Spleen (tissue), 11 donors: Measurements from ENCODE around the gene UBE2S. TPM values are rescaled to one million over a fixed set of nuclear protein-coding genes. Genes with fewer than 3 reads are reported as not detected.

Experiments used
- DNase-seq: peaks from one replicate; pipeline ENCODE4 v3.0.0-alpha.2; 2020
- H3K27ac ChIP-seq, 8 donors: fragments of 200-600 bp; sonication (generic) in 7 of 8; 1 replicate in 4 of 8; 2 replicates in 4 of 8; pipeline versions ENCODE4 v1.5.0 to v1.8.0; 2016 to 2021; ENCODE audit warnings: inconsistent platforms in 4 of 8, mild to moderate bottlenecking in 4 of 8, moderate library complexity in 1 of 8
- H3K27me3 ChIP-seq, 7 donors: fragments of 200-600 bp; sonication (generic) in 6 of 7; replicated peaks in 1 of 7; 1 replicate in 4 of 7; 2 replicates in 3 of 7; pipeline versions ENCODE4 v1.5.0 to v1.8.0; 2016 to 2021; ENCODE audit warnings: inconsistent platforms in 3 of 7, mild to moderate bottlenecking in 1 of 7
- H3K36me3 ChIP-seq, 6 donors: fragments of 200-600 bp; sonication (generic) in 5 of 6; 1 replicate in 4 of 6; 2 replicates in 2 of 6; pipeline versions ENCODE4 v1.5.0 to v1.8.0; 2016 to 2021; ENCODE audit warnings: inconsistent platforms in 2 of 6
- H3K4me1 ChIP-seq, 6 donors: fragments of 200-600 bp; sonication (generic) in 5 of 6; 1 replicate in 3 of 6; 2 replicates in 3 of 6; pipeline versions ENCODE4 v1.5.0 to v1.8.0; 2016 to 2021; ENCODE audit warnings: inconsistent platforms in 3 of 6
- H3K4me3 ChIP-seq, 8 donors: fragments of 200-600 bp; sonication (generic) in 7 of 8; 1 replicate in 4 of 8; 2 replicates in 4 of 8; pipeline versions ENCODE4 v1.5.0 to v1.8.0; 2016 to 2021; ENCODE audit warnings: inconsistent platforms in 4 of 8, mild to moderate bottlenecking in 4 of 8, moderate library complexity in 2 of 8
- H3K9me3 ChIP-seq, 8 donors: fragments of 200-600 bp; sonication (generic) in 7 of 8; 1 replicate in 4 of 8; 2 replicates in 4 of 8; pipeline versions ENCODE4 v1.5.0 to v1.8.0; 2016 to 2021; ENCODE audit warnings: inconsistent platforms in 4 of 8
- POLR2A ChIP-seq, 3 donors: fragments of 450-650 bp; IDR thresholded peaks; one replicate each; pipeline ENCODE4 v1.5.1; 2017; ENCODE audit warnings: antibody characterized with exemption in 3 of 3, mild to moderate bottlenecking in 1 of 3
- POLR2AphosphoS5 ChIP-seq, 3 donors: sonication (generic); formaldehyde crosslinking; IDR thresholded peaks; one replicate each; pipeline ENCODE4 v1.5.1; 2017; ENCODE audit warnings: antibody characterized with exemption in 3 of 3
- whole genome bisulfite sequencing, 5 donors: extraction: QIAGEN DNeasy Blood & Tissue Kit in 3 of 5; methylation state at CpG; one replicate each; pipeline versions ENCODE4 v1.1.5 to v1.1.7; 2013 to 2018; 5-methylcytosine and 5-hydroxymethylcytosine counted together
- intact Hi-C: fragments of 100-400 bp; cut with DNase I; formaldehyde crosslinking; loops from one replicate; pipeline ENCODE4 v1.15.0; 2023; ENCODE audit warnings: low total_unique reads
- polyA plus RNA-seq, 3 donors: library from polyadenylated mRNA; stranded (reverse); fragments of 200-250 nt; gene quantifications; one replicate each; pipeline ENCODE4 v1.2.1, GENCODE V29; 2013
- total RNA-seq, 7 donors: library from RNA; depleted of rRNA in 3 of 7; stranded (reverse); fragments of >200 nt in 3 of 7; fragmentation: NEBNext Ultra II Directional in 4 of 7; extraction: Animal tissue kit (Norgen Biotek cat#: 25700) in 4 of 7; gene quantifications; one replicate each; pipeline versions ENCODE4 v1.1.0 to v1.2.1, GENCODE V29; 2016 to 2021
- TF ChIP-seq, protein P1 (sequence below), 11 experiments: fragments of 200-600 bp in 7 of 11; fragments of 450-650 bp in 4 of 11; sonication (generic) in 4 of 11; IDR thresholded peaks in 8 of 11; conservative IDR thresholded peaks in 3 of 11; 1 replicate in 7 of 11; 2 replicates in 4 of 11; pipeline versions ENCODE4 v1.4.0 to v1.8.0; 2016 to 2021; ENCODE audit warnings: antibody characterized with exemption in 11 of 11, inconsistent platforms in 4 of 11, mild to moderate bottlenecking in 1 of 11
- donor health status: healthy with polysubstance abuse.
- donor health status: DM: no; HTN: no; CAD: no; lungs with moderate emphysema.
- donor health status: DM: no; HTN: no; CAD: no.
- donor health status: Bipolar disorder and iron deficiency.
- donor health status: healthy.
- donor health status: DM: no; HTN: no; CAD: no.
- donor health status: DM: yes; HTN: yes; CAD: no.

UBE2S gene
- total and polyA plus RNA-seq, 10 donors: 4.9 to 40.8 (median 19.5) TPM

DNA sequence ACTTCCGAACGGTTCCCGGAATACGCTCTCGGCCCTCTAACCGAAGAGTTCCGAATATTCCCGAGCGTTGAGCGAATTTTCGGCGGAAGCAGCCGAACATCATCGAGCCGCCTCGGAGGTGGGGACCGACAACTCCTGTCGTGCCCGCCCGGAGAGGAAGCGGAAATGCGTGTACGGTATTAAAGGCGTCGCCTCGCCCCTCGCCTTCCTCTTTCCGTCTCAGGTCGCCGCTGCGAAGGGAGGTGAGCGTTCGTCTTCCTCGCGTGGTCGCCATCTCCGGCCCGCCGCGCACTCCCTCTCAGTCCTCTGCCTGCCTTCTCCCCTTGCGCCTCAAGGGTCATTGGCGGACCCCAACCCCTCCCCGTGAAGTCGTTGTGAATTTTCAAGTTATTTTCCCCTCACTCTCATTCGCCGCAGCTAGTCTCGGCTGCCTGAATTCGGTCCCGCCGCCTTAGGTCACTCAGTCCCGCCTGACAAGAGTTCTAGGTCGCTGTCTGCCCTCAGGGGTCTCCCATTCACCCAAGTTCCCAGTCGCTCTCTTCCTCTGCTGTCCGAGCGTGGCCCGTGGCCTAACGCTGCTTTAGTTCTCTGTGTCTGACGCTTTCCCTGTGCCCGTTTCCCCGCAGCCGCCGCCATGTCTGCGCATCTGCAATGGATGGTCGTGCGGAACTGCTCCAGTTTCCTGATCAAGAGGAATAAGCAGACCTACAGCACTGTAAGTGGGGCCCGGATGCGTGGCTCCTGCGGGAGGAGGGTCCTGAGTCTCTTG lies 21.7 kb downstream of the UBE2S start, which contains the start of gene RPL28:
Gene RPL28 (plus strand): TSS at position 209 of the 769 bp plus-strand sequence. CDS start 426 bp downstream, at position 635.
- peak within 1 kb of the TSS; percentile 88 to 96 (median 93) for H3K27ac ChIP-seq
- TF ChIP-seq POLR2A (IDR thresholded peaks at IDR 0.05) (peak; percentile 96 to 99 (median 97)), POLR2AphosphoS5 (IDR thresholded peaks at IDR 0.05) (peak; percentile 100)
- TF ChIP-seq, protein P1, sequence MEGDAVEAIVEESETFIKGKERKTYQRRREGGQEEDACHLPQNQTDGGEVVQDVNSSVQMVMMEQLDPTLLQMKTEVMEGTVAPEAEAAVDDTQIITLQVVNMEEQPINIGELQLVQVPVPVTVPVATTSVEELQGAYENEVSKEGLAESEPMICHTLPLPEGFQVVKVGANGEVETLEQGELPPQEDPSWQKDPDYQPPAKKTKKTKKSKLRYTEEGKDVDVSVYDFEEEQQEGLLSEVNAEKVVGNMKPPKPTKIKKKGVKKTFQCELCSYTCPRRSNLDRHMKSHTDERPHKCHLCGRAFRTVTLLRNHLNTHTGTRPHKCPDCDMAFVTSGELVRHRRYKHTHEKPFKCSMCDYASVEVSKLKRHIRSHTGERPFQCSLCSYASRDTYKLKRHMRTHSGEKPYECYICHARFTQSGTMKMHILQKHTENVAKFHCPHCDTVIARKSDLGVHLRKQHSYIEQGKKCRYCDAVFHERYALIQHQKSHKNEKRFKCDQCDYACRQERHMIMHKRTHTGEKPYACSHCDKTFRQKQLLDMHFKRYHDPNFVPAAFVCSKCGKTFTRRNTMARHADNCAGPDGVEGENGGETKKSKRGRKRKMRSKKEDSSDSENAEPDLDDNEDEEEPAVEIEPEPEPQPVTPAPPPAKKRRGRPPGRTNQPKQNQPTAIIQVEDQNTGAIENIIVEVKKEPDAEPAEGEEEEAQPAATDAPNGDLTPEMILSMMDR (IDR thresholded peaks at IDR 0.05 in 8 of 11, conservative IDR thresholded peaks at IDR 0.05 in 3 of 11): peak in 1 of 11 experiments; percentile 21
- H3K4me3 ChIP-seq: peak within 1 kb of the TSS; percentile 74 to 96 (median 90)
- DNase-seq: peak; percentile 99
- peaks cover 43 to 73% (median 59%) of the 10 kb centered on the region in 6 donors for H3K4me1 ChIP-seq
- WGBS, 5 donors: 0 to 1% (median 0%) methylated on average over 46 to 68 of the region's 68 CpGs
- no peaks in the 10 kb centered on the region for H3K9me3 ChIP-seq
- no peaks in the 10 kb centered on the region for H3K27me3 ChIP-seq
- H3K36me3 ChIP-seq: peaks cover 4 to 44% (median 38%) of the 10 kb centered on the region in 6 donors
- intact Hi-C loops: no loop called here

DNA sequence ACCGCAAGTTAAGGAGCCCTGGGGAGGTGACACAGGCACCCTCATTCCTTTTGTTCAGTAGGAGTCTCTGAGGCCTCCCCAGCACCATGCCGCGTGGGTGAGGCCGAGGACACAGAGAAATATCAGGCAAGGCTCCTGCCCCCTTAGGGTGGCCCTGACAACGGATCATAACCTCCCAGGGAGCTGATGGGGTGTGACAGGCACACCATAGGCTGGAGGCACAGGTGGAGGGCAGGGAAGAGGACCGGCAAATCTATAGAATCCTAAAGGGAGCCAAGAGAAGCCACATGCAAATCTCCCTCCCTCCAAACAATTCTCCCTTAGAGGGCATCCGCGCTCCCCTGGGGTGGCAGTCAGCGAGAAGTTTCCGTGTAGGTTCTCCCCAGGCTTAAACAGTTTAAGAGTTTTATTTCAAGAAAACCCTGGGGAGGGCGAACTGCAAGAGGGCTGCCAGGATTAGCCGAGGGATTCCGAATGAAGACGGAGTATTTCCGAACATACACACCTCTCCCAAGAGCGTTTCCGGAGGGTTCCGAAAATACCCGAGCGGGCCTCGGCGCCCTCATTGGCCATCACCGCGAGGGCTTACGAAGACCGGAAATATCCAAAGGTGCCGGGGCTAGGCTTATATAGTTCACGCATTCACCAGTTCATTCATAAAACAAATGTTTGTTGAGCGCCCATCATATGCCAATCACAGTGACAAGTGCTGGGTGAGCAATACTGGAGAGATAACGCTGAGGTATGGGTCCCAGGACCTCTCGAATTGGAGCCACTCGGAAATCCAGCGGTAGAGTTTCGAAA lies 22.5 kb downstream of the UBE2S start:
- H3K9me3 ChIP-seq: no peaks in the 10 kb centered on the region
- no peaks in the 10 kb centered on the region for H3K27me3 ChIP-seq
- 3 to 7% (median 5%) methylated on average over 28 to 34 of the region's 34 CpGs for WGBS, 5 donors
- TF ChIP-seq POLR2A (IDR thresholded peaks at IDR 0.05): no peak
- no peak for TF ChIP-seq POLR2AphosphoS5 (IDR thresholded peaks at IDR 0.05)
- TF ChIP-seq, protein P1 (IDR thresholded peaks at IDR 0.05 in 8 of 11, conservative IDR thresholded peaks at IDR 0.05 in 3 of 11): no peak
- H3K4me3 ChIP-seq: peak overlapping the region; percentile 74 to 96 (median 90)
- intact Hi-C loops: no loop called here
- H3K27ac ChIP-seq: peak overlapping the region; percentile 88 to 96 (median 93)
- peaks cover 4 to 36% (median 33%) of the 10 kb centered on the region in 6 donors for H3K36me3 ChIP-seq
- peak; percentile 96 for DNase-seq
- peaks cover 43 to 66% (median 56%) of the 10 kb centered on the region in 6 donors for H3K4me1 ChIP-seq

DNA sequence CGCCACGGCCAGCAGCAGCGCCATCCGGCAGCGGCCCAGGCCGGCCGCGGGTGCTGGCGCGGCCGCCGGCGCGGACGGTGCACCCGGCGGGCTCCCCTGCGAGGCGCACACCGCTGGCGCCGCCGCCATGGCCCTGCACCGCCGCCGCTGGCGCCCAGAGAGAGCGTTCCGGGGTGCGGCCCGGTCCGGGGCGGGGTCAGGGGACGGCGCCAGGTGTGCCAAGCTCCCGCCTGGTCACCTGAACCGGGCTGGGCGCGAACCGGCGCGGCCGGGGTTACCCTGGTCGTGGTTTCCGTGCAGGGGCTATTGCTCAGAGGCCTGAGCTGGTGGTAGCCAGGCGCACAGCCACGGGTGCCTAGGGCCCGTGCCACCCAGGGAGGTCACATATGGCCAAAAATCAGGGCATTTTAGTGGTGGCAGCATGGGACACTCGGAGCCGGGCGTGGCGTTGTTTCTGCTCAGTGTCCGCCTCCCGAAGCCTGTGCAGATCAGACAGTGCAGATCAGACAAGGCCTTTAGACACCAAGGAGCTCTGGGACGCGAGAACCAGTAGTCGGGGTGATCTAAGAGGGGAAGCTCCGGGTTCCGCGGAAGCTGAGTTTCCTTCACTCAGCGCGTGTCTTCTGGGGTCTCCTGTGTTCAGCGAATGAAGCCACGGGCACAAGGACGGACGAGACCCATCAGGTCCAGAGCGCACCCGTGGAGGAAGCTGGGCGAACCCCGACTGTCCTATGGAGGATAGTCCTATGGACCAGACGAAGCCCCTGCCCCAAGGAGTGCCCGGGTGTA lies 23.3 kb downstream of the UBE2S start, which contains the start of gene TMEM238:
Gene TMEM238 (minus strand): TSS at position 162 of the 789 bp plus-strand sequence. CDS start 33 bp downstream, at position 129.
- peak within 1 kb of the TSS; percentile 88 to 96 (median 93) for H3K27ac ChIP-seq
- peaks cover 4 to 29% (median 25%) of the 10 kb centered on the region in 6 donors for H3K36me3 ChIP-seq
- intact Hi-C loops: no loop called here
- whole genome bisulfite sequencing, 5 donors: 1 to 17% (median 12%) methylated on average over 36 to 72 of the region's 72 CpGs
- H3K9me3 ChIP-seq: no peaks in the 10 kb centered on the region
- H3K4me1 ChIP-seq: peaks cover 37 to 58% (median 50%) of the 10 kb centered on the region in 6 donors
- DNase-seq: peak; percentile 91
- H3K4me3 ChIP-seq: peak within 1 kb of the TSS; percentile 33 to 95 (median 85)
- TF ChIP-seq POLR2AphosphoS5 (IDR thresholded peaks at IDR 0.05) (no peak), POLR2A (IDR thresholded peaks at IDR 0.05) (no peak)
- TF ChIP-seq, protein P1 (IDR thresholded peaks at IDR 0.05 in 8 of 11, conservative IDR thresholded peaks at IDR 0.05 in 3 of 11): no peak
- no peaks in the 10 kb centered on the region for H3K27me3 ChIP-seq
